Femur (tissue), 1 donor: ENCODE results near the gene CALHM1.
"Not testable (repeated sequence)": the region's sequence is repeated elsewhere in the genome, so short reads cannot be mapped to it uniquely, and the experiment has no call there.

ENCODE experiments used
- DNase-seq: peaks from one replicate; pipeline ENCODE4 v3.0.0-alpha.2; 2017

CALHM1 gene, protein sequence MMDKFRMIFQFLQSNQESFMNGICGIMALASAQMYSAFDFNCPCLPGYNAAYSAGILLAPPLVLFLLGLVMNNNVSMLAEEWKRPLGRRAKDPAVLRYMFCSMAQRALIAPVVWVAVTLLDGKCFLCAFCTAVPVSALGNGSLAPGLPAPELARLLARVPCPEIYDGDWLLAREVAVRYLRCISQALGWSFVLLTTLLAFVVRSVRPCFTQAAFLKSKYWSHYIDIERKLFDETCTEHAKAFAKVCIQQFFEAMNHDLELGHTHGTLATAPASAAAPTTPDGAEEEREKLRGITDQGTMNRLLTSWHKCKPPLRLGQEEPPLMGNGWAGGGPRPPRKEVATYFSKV

DNA sequence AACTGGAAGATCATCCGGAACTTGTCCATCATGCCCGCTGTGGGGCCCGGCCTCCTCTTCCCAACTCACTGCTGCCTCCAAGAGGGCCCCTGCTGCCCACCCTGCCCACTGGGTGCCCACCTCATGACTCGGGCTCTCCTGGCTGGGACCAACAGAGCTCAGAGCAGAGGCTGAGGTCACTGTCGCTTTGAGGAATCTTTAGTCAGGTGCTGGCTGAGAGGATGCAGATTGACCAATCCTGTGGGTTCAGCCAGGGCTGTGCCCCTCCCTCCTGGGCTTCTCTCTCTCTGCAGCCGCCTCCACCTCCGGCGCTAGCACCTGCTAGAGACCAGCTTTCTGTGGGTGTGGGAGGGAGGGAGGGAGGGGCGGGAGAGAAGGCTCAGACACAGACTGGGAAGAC lies at the start of gene CALHM1:
Gene CALHM1 (minus strand): TSS at position 181 of the 400 bp plus-strand sequence. CDS start 149 bp downstream, at position 32.
- DNase-seq, result no peak

DNA sequence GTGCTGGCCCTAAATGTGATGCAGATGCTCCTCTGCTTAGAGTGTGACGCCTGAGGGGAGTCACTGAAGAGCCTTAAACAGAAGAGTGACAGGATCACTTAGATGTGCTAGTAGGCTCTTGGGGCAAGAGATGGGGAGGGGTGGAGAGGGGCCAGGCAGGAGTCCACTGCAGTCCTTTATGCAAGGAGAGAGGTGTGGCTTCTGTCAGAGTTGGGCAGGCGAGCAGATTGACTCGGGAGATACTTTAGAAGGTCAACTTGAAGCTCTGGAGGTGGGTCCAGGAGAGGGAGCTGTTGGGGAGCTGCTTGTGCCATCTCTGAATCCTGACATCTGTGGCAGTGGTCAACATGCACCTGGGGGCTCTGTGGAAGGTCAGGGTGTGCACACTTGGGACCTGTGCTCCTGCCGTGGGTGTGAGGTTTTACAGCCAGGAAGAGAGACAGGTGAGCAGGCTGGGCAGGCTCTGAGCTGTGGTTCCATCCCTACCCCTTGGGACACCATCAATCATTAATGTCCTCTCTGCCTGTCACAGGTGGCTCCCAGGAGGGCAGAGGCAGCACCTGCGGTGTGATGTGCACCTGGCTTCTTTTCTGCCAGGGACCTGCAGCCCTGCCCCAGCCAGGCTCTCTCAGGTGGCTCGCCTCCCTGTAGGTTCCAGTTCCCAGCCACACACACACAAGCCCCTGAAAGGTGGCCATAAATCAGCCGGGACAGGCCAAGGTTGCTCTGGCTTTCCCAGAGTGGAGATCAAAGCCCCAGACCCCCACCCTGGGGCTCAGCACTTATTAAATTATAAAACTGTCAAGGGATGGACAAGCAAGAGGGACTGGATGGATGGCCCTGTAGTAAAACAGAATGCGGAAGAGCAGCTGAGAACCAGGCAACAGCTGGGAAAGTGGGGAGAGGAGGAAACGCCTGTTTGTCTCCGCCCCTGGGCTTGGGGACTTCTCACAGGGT lies 48.8 kb upstream of the CALHM1 start:
- DNase-seq, result no peak

DNA sequence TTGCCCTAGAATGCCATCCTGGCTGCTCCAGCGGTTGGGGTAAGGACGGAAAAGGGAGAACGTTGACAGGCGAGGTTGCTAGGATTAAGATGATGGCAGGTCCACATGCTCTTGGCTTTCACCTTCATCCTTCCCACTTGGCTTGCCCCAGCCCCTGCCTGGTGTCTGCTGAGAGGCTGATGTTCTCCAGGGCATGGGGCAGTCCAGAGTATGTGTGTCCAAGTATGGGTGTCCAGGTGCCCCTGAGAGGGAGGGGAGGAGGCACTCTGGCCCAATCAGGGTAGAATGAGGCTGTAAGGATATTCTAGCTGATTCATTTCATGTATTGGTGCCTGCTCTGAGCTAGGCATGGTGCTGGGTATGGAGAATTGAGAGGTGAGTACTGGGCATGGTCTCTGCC lies 47.4 kb upstream of the CALHM1 start:
- no peak for DNase-seq

DNA sequence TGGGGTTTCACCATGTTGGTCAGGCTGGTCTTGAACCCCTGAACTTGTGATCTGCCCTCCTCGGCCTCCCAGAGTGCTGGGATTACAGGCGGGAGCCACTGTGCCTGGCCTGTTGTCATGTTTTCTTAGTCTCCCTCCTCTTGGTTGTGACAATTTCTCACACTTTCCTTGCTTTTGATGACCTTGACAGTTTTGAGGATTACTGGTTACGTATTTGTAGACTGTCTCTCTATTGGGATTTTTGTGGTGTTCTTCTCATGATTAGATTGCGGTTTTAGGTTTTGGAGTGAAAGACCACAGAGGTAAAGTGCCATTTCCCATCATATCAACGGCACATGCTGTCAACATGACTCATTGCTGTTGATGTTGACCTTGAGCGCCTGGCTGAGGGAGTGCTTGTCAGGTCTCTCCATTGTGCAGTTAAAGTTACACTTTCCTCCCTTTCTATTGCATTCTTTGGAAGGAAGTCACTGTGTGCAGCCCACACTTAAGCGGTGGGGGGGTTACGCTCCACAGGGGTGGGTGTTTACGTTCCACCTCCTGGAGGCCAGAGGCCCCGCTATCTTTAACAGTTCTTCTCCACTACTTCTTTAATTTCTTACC lies 45.6 kb upstream of the CALHM1 start:
- DNase-seq, result no peak

DNA sequence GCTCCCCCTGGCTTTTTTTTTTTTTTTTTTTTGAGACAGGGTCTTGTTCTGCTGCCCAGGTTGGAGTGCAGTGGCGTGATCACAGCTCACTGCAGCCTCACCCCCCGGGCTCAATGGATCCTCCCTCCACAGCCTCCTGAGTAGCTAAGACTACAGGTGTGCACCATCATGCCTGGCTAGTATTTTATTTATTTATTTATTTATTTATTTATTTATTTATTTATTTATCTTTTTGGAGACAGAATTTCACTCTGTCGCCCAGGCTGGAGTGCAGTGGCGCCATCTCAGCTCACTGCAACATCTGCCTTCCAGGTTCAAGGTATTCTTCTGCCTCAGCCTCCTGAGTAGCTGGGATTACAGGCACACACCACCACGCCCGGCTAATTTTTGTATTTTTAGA lies 45.1 kb upstream of the CALHM1 start:
- DNase-seq, result not testable (repeated sequence)

DNA sequence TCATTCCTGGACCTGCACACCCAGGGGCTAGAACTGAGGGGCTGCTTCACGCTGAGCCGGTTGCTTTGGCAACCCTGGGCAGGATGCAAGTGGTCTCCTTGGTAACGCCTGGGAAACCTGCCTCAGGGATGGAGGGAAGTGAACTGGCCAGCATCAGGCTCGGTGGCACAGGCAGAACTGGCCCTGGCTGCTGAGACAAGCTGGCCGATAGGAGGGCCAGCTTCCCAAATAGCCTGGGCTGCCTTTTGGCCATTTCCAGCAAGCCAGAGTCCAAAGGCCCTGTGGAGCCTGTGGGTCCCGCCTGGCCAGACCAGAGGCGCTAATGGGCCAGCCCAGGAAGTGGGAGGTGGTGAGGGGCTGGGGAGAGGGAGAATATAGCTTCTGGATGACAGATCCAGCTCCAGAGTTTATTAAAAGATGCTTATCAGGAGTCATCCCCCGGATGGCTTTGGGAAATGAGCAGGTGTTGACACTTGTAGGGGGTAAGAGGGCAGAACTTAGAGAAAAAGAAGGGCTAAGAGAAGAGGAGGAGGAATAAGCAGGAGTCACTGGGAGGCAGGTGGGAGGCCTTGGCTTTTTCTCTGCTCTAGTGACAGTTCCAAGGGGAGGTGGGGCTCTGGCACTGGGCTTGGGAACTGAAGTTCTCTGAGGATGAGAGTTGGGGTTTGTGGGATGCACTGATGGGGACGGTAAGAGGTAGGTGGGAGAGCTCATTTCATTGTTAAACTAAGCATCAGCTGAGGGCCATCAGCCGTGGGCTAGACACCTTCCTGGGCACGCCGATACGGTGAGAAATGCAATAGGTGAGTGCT lies 44.4 kb upstream of the CALHM1 start:
- DNase-seq, result no peak

DNA sequence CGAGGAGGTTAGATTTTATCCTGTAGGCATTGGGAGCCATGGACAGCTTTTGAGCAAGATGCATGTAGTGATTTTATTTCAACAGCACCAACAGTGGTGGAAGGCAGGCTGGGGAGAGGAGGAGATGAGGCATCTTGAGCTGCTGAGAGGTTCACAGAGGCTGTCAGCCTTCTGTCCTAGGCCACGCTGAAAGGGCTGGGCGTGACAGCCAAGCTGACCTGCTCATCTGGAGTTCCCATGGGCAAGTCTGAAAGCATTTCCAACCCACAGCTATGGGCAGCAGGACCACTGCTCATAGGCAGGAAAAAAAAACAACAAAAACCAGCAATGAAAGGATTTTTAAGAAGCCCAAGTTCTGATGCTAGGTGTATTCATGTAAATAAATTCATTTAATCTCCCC lies 42.5 kb upstream of the CALHM1 start:
- DNase-seq, result peak; percentile 7

DNA sequence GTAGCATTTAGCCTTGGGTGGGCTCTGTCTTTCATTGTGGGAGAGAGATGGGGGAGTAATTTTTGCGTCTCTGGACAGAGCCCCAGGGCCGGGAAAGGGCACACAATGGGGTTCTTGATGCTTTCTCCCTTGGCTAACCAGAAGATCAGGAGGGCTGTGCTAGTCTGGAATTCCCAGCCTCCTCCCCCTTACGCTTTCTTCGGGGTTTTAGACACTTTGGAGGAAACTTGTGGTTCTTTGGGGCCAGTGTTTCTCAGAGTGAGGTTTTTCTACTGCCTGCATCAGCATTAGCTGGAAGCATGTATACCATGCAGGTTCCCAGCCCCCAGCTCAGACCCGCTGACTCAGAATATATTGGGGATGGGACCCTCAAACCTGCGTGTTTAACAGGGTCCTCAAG lies 41.8 kb upstream of the CALHM1 start:
- DNase-seq, result peak; percentile 8

DNA sequence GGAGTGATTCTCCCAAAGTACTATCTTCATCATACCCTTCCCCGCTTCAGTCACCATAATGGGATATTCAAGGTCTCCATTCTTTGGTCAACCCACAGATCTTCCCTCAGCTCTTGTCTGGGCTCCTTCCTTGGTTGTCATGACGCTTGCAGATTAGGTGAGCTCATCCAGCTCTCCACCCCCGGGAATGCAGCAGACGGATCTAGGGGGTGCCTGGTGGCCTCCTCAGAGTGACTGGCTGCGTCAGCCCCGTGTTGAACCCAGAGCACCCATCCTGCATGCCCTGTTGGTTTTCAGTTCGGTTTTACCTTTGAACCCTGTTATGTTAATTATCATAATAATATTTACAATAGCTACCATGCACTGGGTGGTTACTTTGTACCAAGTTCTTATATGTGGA lies 41.2 kb upstream of the CALHM1 start:
- peak; percentile 10 for DNase-seq

DNA sequence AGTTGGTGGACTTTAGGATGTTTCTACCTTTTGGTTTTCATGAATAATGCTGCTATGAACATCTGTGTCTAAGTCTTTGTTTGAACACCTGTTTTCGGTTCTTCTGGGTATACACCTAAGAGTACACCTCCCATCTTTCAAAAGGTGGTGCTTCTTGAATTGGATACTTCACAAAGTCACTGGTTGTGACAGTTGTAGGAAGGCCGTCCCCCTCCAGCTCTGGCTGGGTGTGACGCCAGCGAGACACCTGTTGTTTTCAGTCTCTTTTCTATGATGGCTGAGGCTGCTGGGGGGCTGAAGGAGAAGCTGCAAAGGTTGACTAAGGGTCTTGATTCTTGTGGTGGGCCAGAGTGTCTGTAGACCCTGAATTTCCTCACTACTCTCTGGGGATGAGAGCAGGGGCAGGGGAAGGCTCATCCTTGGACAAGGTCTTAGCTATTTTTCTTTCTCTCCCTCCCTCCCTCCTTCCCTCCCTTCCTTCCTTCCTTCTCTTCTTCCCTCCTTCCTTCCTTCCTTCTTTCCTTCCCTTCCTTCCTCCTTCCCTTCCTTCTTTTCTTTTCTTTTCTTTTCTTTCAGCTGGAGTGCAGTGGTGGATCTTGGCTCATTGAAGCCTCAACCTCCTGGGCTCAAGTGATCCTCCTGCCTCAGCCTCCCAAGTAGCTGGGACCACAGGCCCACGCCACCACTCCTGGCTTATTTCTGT lies 40.4 kb upstream of the CALHM1 start:
- peak; percentile 22 for DNase-seq

DNA sequence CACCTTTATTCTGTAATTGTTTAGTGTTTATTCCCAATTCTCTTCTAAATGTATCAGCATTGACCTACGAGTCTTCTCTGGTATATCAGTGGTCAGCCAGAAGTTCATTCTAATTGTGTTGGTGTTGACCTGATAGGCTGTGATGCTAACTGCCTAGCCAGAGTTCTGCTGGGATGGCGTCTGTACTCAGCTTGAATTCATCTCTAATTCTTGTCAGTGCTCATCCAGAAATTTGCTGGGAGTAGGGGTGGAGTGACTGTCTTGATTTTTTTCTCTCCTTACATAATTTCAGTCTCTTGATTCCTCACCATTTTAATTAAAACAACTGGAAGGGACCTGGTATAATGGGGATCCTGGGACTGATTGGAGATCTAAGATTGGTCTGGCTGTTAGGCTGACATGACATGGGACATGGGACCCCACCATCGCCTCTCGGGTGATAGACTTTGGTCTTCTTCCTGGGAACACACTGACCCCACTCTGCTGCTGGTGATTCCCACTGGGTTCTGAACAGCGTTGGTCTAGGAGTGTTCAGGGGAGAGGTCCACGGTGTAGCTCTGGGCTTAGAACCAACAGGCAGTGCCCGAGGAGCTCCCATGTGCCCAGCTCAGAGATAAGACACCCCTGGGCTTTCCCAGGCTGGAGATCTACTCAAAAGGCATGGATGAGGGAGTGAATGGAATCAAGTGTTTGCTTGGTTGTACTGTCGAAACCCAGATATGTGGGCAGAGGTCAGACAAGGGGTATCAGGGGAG lies 38.6 kb upstream of the CALHM1 start:
- DNase-seq, result no peak

DNA sequence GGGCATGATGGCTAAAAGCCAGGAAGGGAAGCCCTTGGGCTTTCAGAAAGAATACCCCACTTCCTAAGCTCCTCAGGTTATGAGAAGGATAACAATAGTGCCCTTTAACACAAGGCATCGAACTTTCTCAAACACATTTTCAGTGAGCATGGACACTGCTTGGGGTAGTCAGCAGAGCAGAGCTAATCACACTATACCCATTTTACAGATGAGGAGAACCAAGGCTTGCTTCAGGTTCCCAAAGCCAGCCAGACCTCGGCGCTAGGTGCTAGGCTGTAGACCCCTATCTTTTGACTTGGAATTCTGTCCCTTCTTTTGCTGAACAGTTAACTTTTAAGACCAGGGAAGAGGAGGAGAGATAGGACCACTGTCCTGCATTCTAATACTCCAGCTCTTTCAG lies 36.6 kb upstream of the CALHM1 start:
- DNase-seq, result no peak

DNA sequence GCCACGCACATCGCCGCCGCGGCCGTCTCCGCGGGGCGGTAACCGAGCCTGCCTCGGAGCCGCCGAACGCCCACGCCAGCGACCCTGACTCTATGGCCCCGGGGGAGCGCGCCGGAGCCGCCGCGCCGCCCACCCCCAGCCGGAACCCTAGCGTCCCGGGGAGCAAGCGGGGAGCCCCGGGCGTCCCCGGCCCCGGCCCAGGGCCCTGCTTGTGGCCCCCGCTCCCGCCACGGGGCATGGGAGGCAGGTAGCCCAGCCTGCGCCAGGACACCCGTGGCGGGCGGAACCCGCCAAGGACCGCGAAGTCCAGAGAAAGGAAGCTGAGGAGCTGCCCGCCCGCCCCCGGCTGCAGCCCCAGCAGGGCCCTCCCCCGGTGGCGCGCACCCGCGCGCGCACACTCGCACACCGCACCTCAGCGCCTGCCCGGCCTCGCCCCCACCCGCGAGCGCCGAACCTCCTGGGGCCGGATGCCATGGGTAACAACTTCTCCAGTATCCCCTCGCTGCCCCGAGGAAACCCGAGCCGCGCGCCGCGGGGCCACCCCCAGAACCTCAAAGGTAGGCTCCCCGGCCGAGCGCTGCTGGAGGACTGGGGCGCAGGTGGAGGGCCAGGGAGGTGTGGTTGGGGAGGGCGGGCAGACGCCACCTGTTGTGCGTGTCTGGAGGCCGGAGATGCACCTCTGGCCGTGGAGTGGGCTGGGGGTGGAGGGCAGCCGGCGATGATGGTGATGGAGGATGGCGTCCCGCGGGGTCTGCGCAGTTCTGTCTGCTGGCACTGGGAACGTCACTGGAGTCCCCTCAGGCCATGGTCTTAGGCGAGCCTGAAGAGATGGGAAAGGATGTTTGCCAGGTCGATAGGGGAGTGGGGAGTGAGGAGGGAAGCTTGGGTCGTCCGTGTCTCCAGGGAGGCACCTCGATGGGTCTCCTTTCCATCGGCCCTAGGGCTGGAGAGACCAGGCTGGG lies 35.5 kb upstream of the CALHM1 start:
- no peak for DNase-seq

DNA sequence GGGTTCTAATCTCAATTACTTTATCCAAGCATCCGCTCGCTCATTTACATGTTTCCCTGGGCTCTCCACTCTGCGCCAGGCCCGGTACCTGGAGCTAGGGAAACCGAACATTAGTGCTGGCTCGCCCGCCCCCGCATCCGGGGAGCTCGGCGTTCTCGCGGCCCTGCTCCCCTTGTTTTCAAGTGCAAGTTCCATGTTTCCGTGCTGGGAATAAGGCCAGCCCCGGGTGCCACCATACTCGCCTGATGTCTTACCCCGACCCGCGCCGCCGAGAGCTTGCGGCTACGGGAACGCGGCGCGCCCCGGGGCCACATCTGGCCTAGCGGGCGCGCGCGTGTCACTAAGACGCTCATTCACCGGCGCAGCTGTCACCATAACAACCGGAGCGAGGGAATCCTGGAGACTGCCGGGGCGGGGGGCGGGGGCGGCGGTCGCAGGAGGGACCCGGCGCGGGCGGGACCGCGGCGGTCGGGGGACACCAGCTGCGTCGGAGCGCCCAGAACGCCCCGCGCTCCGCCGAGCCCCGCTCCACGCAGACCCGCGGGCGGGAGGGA lies 34.7 kb upstream of the CALHM1 start, which contains the start of gene NEURL1:
Gene NEURL1 (plus strand): TSS at position 344 of the 554 bp plus-strand sequence. CDS start 683 bp downstream, outside the sequence.
- peak; percentile 56 for DNase-seq

DNA sequence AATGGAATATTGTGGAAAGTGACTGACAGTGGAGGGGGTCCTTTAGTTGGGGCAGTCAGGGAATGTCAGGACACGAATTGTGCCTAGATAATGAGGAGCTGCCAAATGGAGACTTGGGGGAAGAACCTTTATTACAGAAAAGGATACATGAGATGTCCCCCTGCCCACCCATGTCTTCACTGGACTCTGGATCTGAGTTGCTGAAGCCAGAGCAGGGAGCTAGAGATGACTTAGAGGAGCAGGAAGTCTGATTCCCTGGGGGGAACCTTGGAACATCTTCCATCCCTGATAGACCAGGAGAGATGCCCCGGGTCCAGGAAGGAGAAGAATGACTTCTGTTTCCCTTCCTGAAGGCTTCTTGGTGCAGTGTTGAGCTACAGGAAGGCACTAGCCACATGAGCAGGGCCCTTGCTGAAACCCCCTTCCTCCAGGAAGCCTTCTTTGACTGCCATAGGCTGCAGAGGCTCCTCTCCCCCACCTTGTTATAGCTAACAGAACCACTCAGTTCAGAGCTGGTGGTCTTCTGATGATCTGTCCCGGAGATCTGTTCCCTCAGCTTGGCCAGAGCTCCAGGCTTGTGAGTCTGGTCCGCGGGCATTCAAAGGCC lies 34.1 kb upstream of the CALHM1 start:
- no peak for DNase-seq

DNA sequence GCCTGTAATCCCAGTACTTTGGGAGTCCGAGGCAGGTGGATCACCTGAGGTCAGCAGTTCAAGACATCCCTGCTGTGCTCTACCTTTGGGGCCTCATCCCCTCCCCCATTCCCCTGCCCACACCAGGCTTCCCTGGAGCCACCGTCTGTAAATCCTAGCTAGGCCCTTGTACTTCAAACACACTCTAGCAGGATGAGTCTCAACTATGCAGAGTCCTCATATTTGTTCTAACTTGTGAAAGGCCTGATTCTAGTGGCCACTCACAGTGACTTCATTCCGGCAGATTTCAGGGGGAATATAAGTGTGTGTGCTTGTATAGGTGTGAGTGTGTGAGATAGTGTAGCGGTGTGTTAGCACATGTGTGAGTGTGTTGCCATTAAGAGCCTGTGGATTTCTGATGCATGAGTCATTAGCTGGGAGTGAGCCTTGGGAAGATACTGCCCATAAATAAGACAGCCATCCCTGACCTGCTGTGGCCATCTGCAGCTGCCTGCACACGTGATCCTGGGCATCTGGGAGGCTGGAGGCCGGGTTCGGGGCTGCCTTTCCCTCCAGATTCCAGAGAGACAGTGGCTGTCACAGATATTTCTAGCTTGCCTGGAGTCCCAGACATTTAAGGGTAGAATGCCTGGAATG lies 33.1 kb upstream of the CALHM1 start:
- peak; percentile 61 for DNase-seq

DNA sequence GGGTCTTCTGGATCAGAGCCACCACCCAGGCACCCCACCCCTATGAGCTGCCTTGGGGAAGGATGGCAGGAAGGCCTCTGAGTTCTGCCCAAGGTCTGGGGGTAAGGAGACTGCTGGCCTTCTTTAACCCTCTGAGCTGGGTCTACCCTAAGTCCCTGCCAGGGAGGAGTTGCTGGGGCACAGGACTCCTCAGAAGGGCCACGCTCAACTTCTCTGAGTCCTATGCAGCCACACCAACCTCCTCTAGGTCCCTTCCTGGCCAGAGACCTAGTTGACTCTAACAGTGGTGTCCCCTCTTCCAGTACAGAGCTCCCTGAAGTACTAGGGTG lies 32.2 kb upstream of the CALHM1 start:
- DNase-seq, result no peak

DNA sequence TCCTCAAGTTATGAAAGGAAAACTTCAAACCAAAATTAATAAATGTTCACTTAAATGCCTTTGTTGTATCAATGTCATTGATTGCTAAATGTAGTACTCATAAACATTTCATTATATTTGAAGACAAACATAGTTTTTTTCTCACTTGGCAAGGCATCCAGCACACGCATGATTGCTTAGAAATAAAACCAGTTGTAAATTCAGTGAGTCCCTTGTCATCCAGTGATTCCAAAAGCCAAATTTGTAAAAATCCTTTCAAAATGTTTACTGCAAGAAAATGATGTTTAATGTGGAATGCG lies 28.7 kb upstream of the CALHM1 start:
- no peak for DNase-seq
